ENCODE data around the gene ZCCHC3.

- TF ChIP-seq ARNT (IDR thresholded peaks at IDR 0.05) (no peak), TARDBP (IDR thresholded peaks at IDR 0.05) (no peak)
These were observed 30.0 kb downstream of the ZCCHC3 start for GRCh38 chr20:327186-328026.

Measured in HEK293T (cell line).